Measurements from ENCODE around the gene DSCAM.

The DSCAM gene

GRCh38 chr21:40318371-40318770, 528.6 kb downstream of the DSCAM start:
- no peak for TF ChIP-seq CTCF (conservative IDR thresholded peaks at IDR 0.05)
- no peak overlapping the region for H3K27ac ChIP-seq

GRCh38 chr21:40316104-40316503, 530.9 kb downstream of the DSCAM start:
- H3K27ac ChIP-seq, result no peak overlapping the region
- no peak for TF ChIP-seq CTCF (conservative IDR thresholded peaks at IDR 0.05)

GRCh38 chr21:40315626-40316025, 531.3 kb downstream of the DSCAM start:
- no peak for TF ChIP-seq CTCF (conservative IDR thresholded peaks at IDR 0.05)
- no peak overlapping the region for H3K27ac ChIP-seq

- TF ChIP-seq CTCF (conservative IDR thresholded peaks at IDR 0.05), result no peak
- H3K27ac ChIP-seq, result no peak overlapping the region
Observed at GRCh38 chr21:40313260-40313659, 533.7 kb downstream of the DSCAM start.

GRCh38 chr21:40300300-40300699, 546.7 kb downstream of the DSCAM start:
- TF ChIP-seq CTCF (conservative IDR thresholded peaks at IDR 0.05), result no peak
- H3K27ac ChIP-seq, result no peak overlapping the region

- no peak overlapping the region for H3K27ac ChIP-seq
- no peak for TF ChIP-seq CTCF (conservative IDR thresholded peaks at IDR 0.05)
Observed at GRCh38 chr21:40299451-40299850, 547.5 kb downstream of the DSCAM start.

GRCh38 chr21:40294345-40294744, 552.6 kb downstream of the DSCAM start:
- H3K27ac ChIP-seq, result no peak overlapping the region
- TF ChIP-seq CTCF (conservative IDR thresholded peaks at IDR 0.05), result no peak

- no peak overlapping the region for H3K27ac ChIP-seq
- TF ChIP-seq CTCF (conservative IDR thresholded peaks at IDR 0.05), result no peak
Observed at GRCh38 chr21:40291560-40291959, 555.4 kb downstream of the DSCAM start.

Measured in VCaP (cell line).